Measurements from ENCODE around the gene RAD52.

- TF ChIP-seq RAD21 (conservative IDR thresholded peaks at IDR 0.05 in 1 of 2, IDR thresholded peaks at IDR 0.05 in 1 of 2) (no peak), CBX8 (IDR thresholded peaks at IDR 0.05) (no peak), POLR2A (IDR thresholded peaks at IDR 0.05; ENCODE audit: low read length) (no peak), CTCF (IDR thresholded peaks at IDR 0.05) (no peak), REST (IDR thresholded peaks at IDR 0.05) (no peak), PHF8 (IDR thresholded peaks at IDR 0.05; ENCODE audit: borderline replicate concordance, low read depth) (no peak), USF2 (IDR thresholded peaks at IDR 0.05) (no peak), CHD4 (IDR thresholded peaks at IDR 0.05; ENCODE audit: borderline replicate concordance) (no peak), TP53 (CRISPR knock-in tag; IDR thresholded peaks at IDR 0.05) (no peak), TFCP2L1 (CRISPR knock-in tag; IDR thresholded peaks at IDR 0.05) (no peak), ESRRA (IDR thresholded peaks at IDR 0.05; ENCODE audit: borderline replicate concordance, low read length) (no peak)
- TF ChIP-seq, protein P1, sequence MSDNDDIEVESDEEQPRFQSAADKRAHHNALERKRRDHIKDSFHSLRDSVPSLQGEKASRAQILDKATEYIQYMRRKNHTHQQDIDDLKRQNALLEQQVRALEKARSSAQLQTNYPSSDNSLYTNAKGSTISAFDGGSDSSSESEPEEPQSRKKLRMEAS (IDR thresholded peaks at IDR 0.05), result no peak
Measured at GRCh38 chr12:865614-866013, 83.9 kb downstream of the RAD52 start.
